GM20000 (cell line): ENCODE measurements around the gene SHH.

Experiments
- DNase-seq: peaks from one replicate; pipeline ENCODE4 v3.0.0; 2012; ENCODE audit warnings: low spot score
- CTCF ChIP-seq: IDR thresholded peaks from 2 replicates; pipeline ENCODE4 v1.5.1; 2012; ENCODE audit warnings: mild to moderate bottlenecking, control low read depth; ENCODE audit errors: extremely low read depth, missing control alignments

SHH gene

GRCh38 chr7:155846936-155847335 is 34.7 kb upstream of the SHH start:
- no peak for TF ChIP-seq CTCF
- DNase-seq: no peak

- no peak for DNase-seq
- TF ChIP-seq CTCF: no peak
Measured at GRCh38 chr7:155846156-155846555, 33.9 kb upstream of the SHH start.

GRCh38 chr7:155845226-155845625 is 33.0 kb upstream of the SHH start:
- DNase-seq: no peak
- no peak for TF ChIP-seq CTCF

- no peak for TF ChIP-seq CTCF
- no peak for DNase-seq
Measured at GRCh38 chr7:155844526-155844925, 32.3 kb upstream of the SHH start.

GRCh38 chr7:155844019-155844453 is 31.8 kb upstream of the SHH start:
- no peak for TF ChIP-seq CTCF
- no peak for DNase-seq

GRCh38 chr7:155843426-155844018 is 31.3 kb upstream of the SHH start:
- no peak for DNase-seq
- no peak for TF ChIP-seq CTCF

GRCh38 chr7:155842496-155843265 is 30.4 kb upstream of the SHH start:
- TF ChIP-seq CTCF: no peak

More at GRCh38 chr7:155842496-155843265, 30.4 kb upstream of the SHH start:
- DNase-seq: no peak
